GM12878 (cell line): Measurements from ENCODE around the gene PAK5. TPM values are rescaled to one million over a fixed set of nuclear protein-coding genes. Genes with fewer than 3 reads are reported as not detected.

Experiments
- ATAC-seq: fragments of 200-7000 bp; cut with Tn5 transposase; 3 replicates; pipeline ENCODE4 v1.9.1; 2020; ENCODE audit warnings: mild to moderate bottlenecking, moderate library complexity
- BruUV-seq: library from RNA; stranded (reverse); fragments of 400-500 nt; replicated peaks from 2 replicates; lab custom pipeline; 2021; lab: Mats Ljungman, UMichigan
- CTCF ChIA-PET: fragments of 300-600 bp; sonication (Branson Sonifier 250); formaldehyde crosslinking; extraction: SDS; loops from one replicate; lab custom pipeline; 2021; ENCODE audit warnings: inconsistent platforms; lab: Yijun Ruan, JAX
- POLR2A ChIA-PET: fragments of 350-600 bp; formaldehyde crosslinking; extraction: SDS; loops from one replicate; lab custom pipeline; 2021; ENCODE audit warnings: inconsistent platforms; lab: Charles Lee
- RAD21 ChIA-PET: fragments of 300-600 bp; sonication (Branson Sonifier 250); formaldehyde crosslinking; loops from one replicate; lab custom pipeline; 2023; ENCODE audit warnings: antibody characterized with exemption; ENCODE audit not compliant: unreplicated experiment; lab: Charles Lee
- SMC1A ChIA-PET: fragments of 300-600 bp; sonication (Branson Sonifier 250); formaldehyde crosslinking; loops from one replicate; lab custom pipeline; 2023; ENCODE audit not compliant: unreplicated experiment, uncharacterized antibody; lab: Charles Lee
- DNase-seq: peaks from one replicate; pipeline ENCODE4 v3.0.0-alpha.2; 2011; ENCODE audit warnings: low read depth, low spot score
- FAIRE-seq: peaks from 3 replicates; lab custom pipeline; 2011; peaks lifted over from hg19 to GRCh38; lab: Jason Lieb, UNC
- H2AFZ ChIP-seq: 2 replicates; pipeline ENCODE4 v1.6.0; 2011; ENCODE audit warnings: low read depth, low read length, control low read depth; ENCODE audit not compliant: control insufficient read depth
- H3K27ac ChIP-seq: 2 replicates; pipeline ENCODE4 v1.5.1; 2011; ENCODE audit warnings: control low read depth; ENCODE audit not compliant: control insufficient read depth, insufficient read depth
- H3K27me3 ChIP-seq, 2 experiments: replicated peaks in 1 of 2; 2 replicates each; pipeline versions ENCODE4 v1.6.0 to v1.6.1; 2011; ENCODE audit warnings: low read length in 1 of 2; ENCODE audit not compliant: control insufficient read depth in 2 of 2, insufficient read depth in 2 of 2
- H3K36me3 ChIP-seq, 2 experiments: 2 replicates each; pipeline ENCODE4 v1.5.1; 2011; ENCODE audit warnings: low read length in 1 of 2; ENCODE audit not compliant: control insufficient read depth in 2 of 2, insufficient read depth in 2 of 2
- H3K4me1 ChIP-seq: 2 replicates; pipeline ENCODE4 v1.6.1; 2011; ENCODE audit warnings: mild to moderate bottlenecking, low read length, moderate library complexity, mixed read lengths; ENCODE audit not compliant: control insufficient read depth, insufficient read depth
- H3K4me2 ChIP-seq: 2 replicates; pipeline ENCODE4 v1.6.0; 2011; ENCODE audit warnings: control low read depth; ENCODE audit not compliant: control insufficient read depth, insufficient read depth
- H3K4me3 ChIP-seq: fragments of 200-600 bp; sonication (generic); 2 replicates; pipeline ENCODE4 v1.5.1; 2016
- H3K79me2 ChIP-seq: 2 replicates; pipeline ENCODE4 v1.6.0; 2011; ENCODE audit warnings: low read length; ENCODE audit not compliant: control insufficient read depth, insufficient read depth
- H3K9ac ChIP-seq: 2 replicates; pipeline ENCODE4 v1.8.0; 2011; ENCODE audit warnings: low read length, control low read depth, mixed read lengths; ENCODE audit not compliant: control insufficient read depth, insufficient read depth
- H3K9me3 ChIP-seq: replicated peaks from 3 replicates; pipeline ENCODE4 v1.5.1; 2011; ENCODE audit warnings: mild to moderate bottlenecking, low read length; ENCODE audit not compliant: control insufficient read depth, insufficient read depth
- H4K20me1 ChIP-seq: 2 replicates; pipeline ENCODE4 v1.6.0; 2011; ENCODE audit not compliant: control insufficient read depth, insufficient read depth
- CHD4 ChIP-seq: fragments of 200-600 bp; sonication (generic); IDR thresholded peaks from 2 replicates; pipeline ENCODE4 v1.6.1; 2016; ENCODE audit warnings: mild to moderate bottlenecking
- JUNB ChIP-seq: IDR thresholded peaks from 2 replicates; pipeline ENCODE4 v1.6.1; 2016; ENCODE audit warnings: antibody characterized with exemption, mild to moderate bottlenecking
- KLF5 ChIP-seq: fragments of 450-650 bp; IDR thresholded peaks from 2 replicates; pipeline ENCODE4 v1.6.1; 2014; ENCODE audit warnings: mild to moderate bottlenecking; ENCODE audit not compliant: partially characterized antibody
- WGBS: methylation state at CpG from one replicate; pipeline ENCODE4 v1.1.6; 2016; ENCODE audit warnings: low lambda C conversion rate; ENCODE audit not compliant: insufficient replicate concordance, insufficient coverage; ENCODE audit errors: missing lambda C conversion rate; 5-methylcytosine and 5-hydroxymethylcytosine counted together
- in situ Hi-C: fragments of 300-500 bp; cut with MboI; formaldehyde crosslinking; loops from 9 replicates; pipeline ENCODE4 v1.14.3; 2018; ENCODE audit warnings: mixed read lengths
- intact Hi-C: fragments of 100-400 bp; cut with micrococcal nuclease; formaldehyde crosslinking; loops from one replicate; pipeline ENCODE4 v1.14.2; 2022; ENCODE audit not compliant: unreplicated experiment
- polyA plus RNA-seq, 11 experiments: library from polyadenylated mRNA; depleted of rRNA in 4 of 11; unstranded in 6 of 11; stranded (reverse) in 5 of 11; fragments of >200 nt; fragmentation: Nextera tagmentation in 4 of 11; fragmentation: Illumina TruSeq in 1 of 11; extraction: Ambion mirVana in 4 of 11; extraction: Trizol in 1 of 11; gene quantifications; 1 replicate in 1 of 11; 2 replicates in 10 of 11; pipeline versions ENCODE4 v1.2.1 to v1.2.3, GENCODE V29; 2011 to 2016; ENCODE audit warnings: inconsistent platforms in 2 of 11, missing spikeins in 2 of 11, low read depth in 1 of 11
- total RNA-seq, 4 experiments: library from RNA; depleted of rRNA in 3 of 4; stranded (reverse); fragments of >200 nt in 3 of 4; fragmentation: Illumina TruSeq in 1 of 4; extraction: Trizol in 1 of 4; gene quantifications; 2 replicates each; pipeline versions ENCODE4 v1.2.1 to v1.2.3, GENCODE V29; 2013 to 2021
- TF ChIP-seq, protein P1 (sequence below): fragments of 450-650 bp; IDR thresholded peaks from 2 replicates; pipeline ENCODE4 v1.6.1; 2017; ENCODE audit warnings: mild to moderate bottlenecking, moderate library complexity
- TF ChIP-seq, protein P2 (sequence below): IDR thresholded peaks from 2 replicates; pipeline ENCODE4 v1.6.1; 2012; ENCODE audit warnings: improper control_type of control experiment, low read depth, low read length; ENCODE audit not compliant: insufficient replicate concordance
- TF ChIP-seq, protein P3 (sequence below): fragments of 450-650 bp; formaldehyde crosslinking; IDR thresholded peaks from 2 replicates; pipeline ENCODE4 v1.5.0; 2022; ENCODE audit warnings: mild to moderate bottlenecking, missing genetic modification characterization

The PAK5 gene
- total and polyA plus RNA-seq, 10 of the 15 experiments (the other 5 are each of a cell fraction or from before 2014, with no cell fraction given): not detected

DNA sequence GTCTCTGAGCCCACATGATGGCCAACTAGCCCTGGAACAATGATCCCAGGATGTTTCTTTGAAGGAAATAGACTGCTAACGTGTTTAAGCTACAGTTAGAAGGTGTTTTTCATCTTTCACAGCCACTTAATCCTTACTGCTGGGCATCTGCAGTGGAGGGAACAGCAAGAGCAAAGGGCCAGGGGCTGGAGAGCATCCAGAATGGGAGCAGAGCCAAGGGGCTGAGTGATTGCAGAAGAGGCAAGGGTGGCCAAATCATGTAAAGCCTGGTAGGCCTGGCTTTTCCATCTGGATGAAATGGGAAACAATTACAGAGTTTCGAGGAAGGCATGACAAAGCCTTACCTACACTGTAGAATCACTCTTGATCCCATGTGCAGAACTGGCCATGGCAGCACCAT is 343.2 kb downstream of the PAK5 start (continued):
- TF ChIP-seq, protein P1, sequence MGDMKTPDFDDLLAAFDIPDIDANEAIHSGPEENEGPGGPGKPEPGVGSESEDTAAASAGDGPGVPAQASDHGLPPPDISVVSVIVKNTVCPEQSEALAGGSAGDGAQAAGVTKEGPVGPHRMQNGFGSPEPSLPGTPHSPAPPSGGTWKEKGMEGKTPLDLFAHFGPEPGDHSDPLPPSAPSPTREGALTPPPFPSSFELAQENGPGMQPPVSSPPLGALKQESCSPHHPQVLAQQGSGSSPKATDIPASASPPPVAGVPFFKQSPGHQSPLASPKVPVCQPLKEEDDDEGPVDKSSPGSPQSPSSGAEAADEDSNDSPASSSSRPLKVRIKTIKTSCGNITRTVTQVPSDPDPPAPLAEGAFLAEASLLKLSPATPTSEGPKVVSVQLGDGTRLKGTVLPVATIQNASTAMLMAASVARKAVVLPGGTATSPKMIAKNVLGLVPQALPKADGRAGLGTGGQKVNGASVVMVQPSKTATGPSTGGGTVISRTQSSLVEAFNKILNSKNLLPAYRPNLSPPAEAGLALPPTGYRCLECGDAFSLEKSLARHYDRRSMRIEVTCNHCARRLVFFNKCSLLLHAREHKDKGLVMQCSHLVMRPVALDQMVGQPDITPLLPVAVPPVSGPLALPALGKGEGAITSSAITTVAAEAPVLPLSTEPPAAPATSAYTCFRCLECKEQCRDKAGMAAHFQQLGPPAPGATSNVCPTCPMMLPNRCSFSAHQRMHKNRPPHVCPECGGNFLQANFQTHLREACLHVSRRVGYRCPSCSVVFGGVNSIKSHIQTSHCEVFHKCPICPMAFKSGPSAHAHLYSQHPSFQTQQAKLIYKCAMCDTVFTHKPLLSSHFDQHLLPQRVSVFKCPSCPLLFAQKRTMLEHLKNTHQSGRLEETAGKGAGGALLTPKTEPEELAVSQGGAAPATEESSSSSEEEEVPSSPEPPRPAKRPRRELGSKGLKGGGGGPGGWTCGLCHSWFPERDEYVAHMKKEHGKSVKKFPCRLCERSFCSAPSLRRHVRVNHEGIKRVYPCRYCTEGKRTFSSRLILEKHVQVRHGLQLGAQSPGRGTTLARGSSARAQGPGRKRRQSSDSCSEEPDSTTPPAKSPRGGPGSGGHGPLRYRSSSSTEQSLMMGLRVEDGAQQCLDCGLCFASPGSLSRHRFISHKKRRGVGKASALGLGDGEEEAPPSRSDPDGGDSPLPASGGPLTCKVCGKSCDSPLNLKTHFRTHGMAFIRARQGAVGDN: no peak
- TF ChIP-seq KLF5: no peak
- TF ChIP-seq JUNB: no peak

DNA sequence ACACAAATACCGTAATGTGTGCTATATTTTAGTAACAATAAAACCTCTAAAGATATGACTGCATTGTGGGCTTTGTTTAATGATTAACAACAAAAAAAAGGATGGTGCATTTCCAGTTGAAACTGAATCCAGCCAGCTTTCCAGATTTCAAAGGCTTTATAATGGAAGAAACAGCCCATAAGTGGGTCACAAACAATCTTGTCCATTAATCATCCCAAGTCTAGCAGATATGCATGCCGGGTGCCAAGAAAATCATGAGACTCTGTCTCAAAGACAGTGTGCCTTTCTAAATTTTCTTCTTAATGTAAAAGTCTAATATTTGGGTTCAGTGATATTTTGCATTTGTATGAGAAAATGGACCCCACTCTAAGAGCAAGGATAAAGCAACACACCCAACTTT is 345.1 kb downstream of the PAK5 start:
- WGBS: 76% methylated on average over 2 of the region's 2 CpGs
- TF ChIP-seq, protein P2, sequence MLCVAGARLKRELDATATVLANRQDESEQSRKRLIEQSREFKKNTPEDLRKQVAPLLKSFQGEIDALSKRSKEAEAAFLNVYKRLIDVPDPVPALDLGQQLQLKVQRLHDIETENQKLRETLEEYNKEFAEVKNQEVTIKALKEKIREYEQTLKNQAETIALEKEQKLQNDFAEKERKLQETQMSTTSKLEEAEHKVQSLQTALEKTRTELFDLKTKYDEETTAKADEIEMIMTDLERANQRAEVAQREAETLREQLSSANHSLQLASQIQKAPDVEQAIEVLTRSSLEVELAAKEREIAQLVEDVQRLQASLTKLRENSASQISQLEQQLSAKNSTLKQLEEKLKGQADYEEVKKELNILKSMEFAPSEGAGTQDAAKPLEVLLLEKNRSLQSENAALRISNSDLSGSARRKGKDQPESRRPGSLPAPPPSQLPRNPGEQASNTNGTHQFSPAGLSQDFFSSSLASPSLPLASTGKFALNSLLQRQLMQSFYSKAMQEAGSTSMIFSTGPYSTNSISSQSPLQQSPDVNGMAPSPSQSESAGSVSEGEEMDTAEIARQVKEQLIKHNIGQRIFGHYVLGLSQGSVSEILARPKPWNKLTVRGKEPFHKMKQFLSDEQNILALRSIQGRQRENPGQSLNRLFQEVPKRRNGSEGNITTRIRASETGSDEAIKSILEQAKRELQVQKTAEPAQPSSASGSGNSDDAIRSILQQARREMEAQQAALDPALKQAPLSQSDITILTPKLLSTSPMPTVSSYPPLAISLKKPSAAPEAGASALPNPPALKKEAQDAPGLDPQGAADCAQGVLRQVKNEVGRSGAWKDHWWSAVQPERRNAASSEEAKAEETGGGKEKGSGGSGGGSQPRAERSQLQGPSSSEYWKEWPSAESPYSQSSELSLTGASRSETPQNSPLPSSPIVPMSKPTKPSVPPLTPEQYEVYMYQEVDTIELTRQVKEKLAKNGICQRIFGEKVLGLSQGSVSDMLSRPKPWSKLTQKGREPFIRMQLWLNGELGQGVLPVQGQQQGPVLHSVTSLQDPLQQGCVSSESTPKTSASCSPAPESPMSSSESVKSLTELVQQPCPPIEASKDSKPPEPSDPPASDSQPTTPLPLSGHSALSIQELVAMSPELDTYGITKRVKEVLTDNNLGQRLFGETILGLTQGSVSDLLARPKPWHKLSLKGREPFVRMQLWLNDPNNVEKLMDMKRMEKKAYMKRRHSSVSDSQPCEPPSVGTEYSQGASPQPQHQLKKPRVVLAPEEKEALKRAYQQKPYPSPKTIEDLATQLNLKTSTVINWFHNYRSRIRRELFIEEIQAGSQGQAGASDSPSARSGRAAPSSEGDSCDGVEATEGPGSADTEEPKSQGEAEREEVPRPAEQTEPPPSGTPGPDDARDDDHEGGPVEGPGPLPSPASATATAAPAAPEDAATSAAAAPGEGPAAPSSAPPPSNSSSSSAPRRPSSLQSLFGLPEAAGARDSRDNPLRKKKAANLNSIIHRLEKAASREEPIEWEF: no peak
- TF ChIP-seq, protein P3, sequence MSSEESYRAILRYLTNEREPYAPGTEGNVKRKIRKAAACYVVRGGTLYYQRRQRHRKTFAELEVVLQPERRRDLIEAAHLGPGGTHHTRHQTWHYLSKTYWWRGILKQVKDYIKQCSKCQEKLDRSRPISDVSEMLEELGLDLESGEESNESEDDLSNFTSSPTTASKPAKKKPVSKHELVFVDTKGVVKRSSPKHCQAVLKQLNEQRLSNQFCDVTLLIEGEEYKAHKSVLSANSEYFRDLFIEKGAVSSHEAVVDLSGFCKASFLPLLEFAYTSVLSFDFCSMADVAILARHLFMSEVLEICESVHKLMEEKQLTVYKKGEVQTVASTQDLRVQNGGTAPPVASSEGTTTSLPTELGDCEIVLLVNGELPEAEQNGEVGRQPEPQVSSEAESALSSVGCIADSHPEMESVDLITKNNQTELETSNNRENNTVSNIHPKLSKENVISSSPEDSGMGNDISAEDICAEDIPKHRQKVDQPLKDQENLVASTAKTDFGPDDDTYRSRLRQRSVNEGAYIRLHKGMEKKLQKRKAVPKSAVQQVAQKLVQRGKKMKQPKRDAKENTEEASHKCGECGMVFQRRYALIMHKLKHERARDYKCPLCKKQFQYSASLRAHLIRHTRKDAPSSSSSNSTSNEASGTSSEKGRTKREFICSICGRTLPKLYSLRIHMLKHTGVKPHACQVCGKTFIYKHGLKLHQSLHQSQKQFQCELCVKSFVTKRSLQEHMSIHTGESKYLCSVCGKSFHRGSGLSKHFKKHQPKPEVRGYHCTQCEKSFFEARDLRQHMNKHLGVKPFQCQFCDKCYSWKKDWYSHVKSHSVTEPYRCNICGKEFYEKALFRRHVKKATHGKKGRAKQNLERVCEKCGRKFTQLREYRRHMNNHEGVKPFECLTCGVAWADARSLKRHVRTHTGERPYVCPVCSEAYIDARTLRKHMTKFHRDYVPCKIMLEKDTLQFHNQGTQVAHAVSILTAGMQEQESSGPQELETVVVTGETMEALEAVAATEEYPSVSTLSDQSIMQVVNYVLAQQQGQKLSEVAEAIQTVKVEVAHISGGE (CRISPR knock-in tag): no peak
- no peak for TF ChIP-seq CHD4
- no TSS peak for BruUV-seq
- CTCF ChIA-PET: no interaction called here
- no peaks in the 10 kb centered on the region for H3K4me1 ChIP-seq
- POLR2A ChIA-PET: no interaction called here
- no peaks in the 10 kb centered on the region for H3K79me2 ChIP-seq
- SMC1A ChIA-PET: no interaction called here
- no peaks in the 10 kb centered on the region; a peak in 1 of 4 replicates for H3K27me3 ChIP-seq
- H3K27ac ChIP-seq: no peak overlapping the region
- ATAC-seq (no peak), DNase-seq (no peak), FAIRE-seq (no peak)
- H4K20me1 ChIP-seq: no peaks in the 10 kb centered on the region
- RAD21 ChIA-PET: no interaction called here
- H3K9me3 ChIP-seq: no peaks in the 10 kb centered on the region; the same call in 2 of the 3 replicates
- H3K36me3 ChIP-seq: no peaks in the 10 kb centered on the region
- in situ Hi-C loops: no loop called here
- no peak overlapping the region for H3K4me3 ChIP-seq
- H3K4me2 ChIP-seq: no peak overlapping the region
- H2AFZ ChIP-seq: no peak overlapping the region
- intact Hi-C loops: no loop called here
- no peak overlapping the region for H3K9ac ChIP-seq
